Prostate gland (tissue), 2 donors: ENCODE results near the gene DMRT1.

ENCODE experiments used
- CTCF ChIP-seq, 4 experiments: fragments of 200-600 bp in 2 of 4; fragments of 450-650 bp in 2 of 4; sonication (generic) in 2 of 4; IDR thresholded peaks; 1 replicate in 3 of 4; 2 replicates in 1 of 4; pipeline ENCODE4 v1.5.1; 2016 to 2019; ENCODE audit warnings: antibody characterized with exemption in 4 of 4, mild to moderate bottlenecking in 2 of 4, moderate library complexity in 2 of 4
- POLR2A ChIP-seq: fragments of 450-650 bp; IDR thresholded peaks from one replicate; pipeline ENCODE4 v1.6.1; 2016; ENCODE audit warnings: antibody characterized with exemption, mild to moderate bottlenecking
- POLR2AphosphoS5 ChIP-seq: sonication (generic); formaldehyde crosslinking; IDR thresholded peaks from one replicate; pipeline ENCODE4 v1.6.1; 2017; ENCODE audit warnings: antibody characterized with exemption

- TF ChIP-seq CTCF (IDR thresholded peaks at IDR 0.05) (no peak), POLR2A (no peak), POLR2AphosphoS5 (no peak)
These were observed 64.4 kb downstream of the DMRT1 start for GRCh38 chr9:905906-906305.
